Activated T-helper 1 cell treated with anti-CD3 and anti-CD28 coated beads, Interleukin-12 subunit alpha, Interleukin-12 subunit beta, Interleukin-2, Interleukin-4 antibody, amounts not matched to agents 30 ng/mL and 10 ng/mL and 1 ng/mL, durations not matched to agents 14 hours and 24 hours and 36 hours (primary cell): ENCODE measurements around the gene PLEKHA7. TPM values are rescaled to one million over a fixed set of nuclear protein-coding genes. Genes with fewer than 3 reads are reported as not detected.

ENCODE experiments used
- DNase-seq: peaks from one replicate; pipeline ENCODE4 v3.0.0; 2021; ENCODE audit warnings: low spot score
- H3K27ac Mint-ChIP-seq: one replicate; pipeline ENCODE4 v1.8.0; 2021; ENCODE audit warnings: mild to moderate bottlenecking, mixed read lengths
- H3K27me3 Mint-ChIP-seq: one replicate; pipeline ENCODE4 v1.8.0; 2022; ENCODE audit warnings: mild to moderate bottlenecking, moderate library complexity, mixed read lengths; ENCODE audit not compliant: insufficient read depth
- H3K36me3 Mint-ChIP-seq: one replicate; pipeline ENCODE4 v1.8.0; 2021; ENCODE audit warnings: low read depth, mixed read lengths
- H3K4me1 Mint-ChIP-seq: one replicate; pipeline ENCODE4 v1.8.0; 2021; ENCODE audit warnings: low read depth, mixed read lengths
- H3K4me3 Mint-ChIP-seq: one replicate; pipeline ENCODE4 v1.8.0; 2021; ENCODE audit warnings: mild to moderate bottlenecking, moderate library complexity, mixed read lengths
- H3K9me3 Mint-ChIP-seq: one replicate; pipeline ENCODE4 v1.8.0; 2021; ENCODE audit warnings: mixed read lengths
- intact Hi-C: fragments of 100-400 bp; cut with micrococcal nuclease; formaldehyde crosslinking; loops from one replicate; pipeline ENCODE4 v1.15.1; 2024
- total RNA-seq: library from RNA; stranded (reverse); gene quantifications from 2 replicates; pipeline ENCODE4 v1.2.3, GENCODE V29; 2022

The PLEKHA7 gene
- total RNA-seq, 1 donor from 2014 or later, result 10.3 TPM

GRCh38 chr11:16820324-16821092, 193.7 kb downstream of the PLEKHA7 start:
- DNase-seq, result peak; percentile 16
- no peak overlapping the region for H3K27ac Mint-ChIP-seq
- no peak overlapping the region for H3K4me3 Mint-ChIP-seq
- intact Hi-C loops, result loop anchor here (1.0 to 10.0 kb wide), 8 partner anchors 35 to 682 kb away; partner anchors contain the start of genes PIK3C2A and RPS13
- H3K27me3 Mint-ChIP-seq, result peaks cover 3% of the 10 kb centered on the region
- H3K9me3 Mint-ChIP-seq, result no peaks in the 10 kb centered on the region
- peaks cover 12% of the 10 kb centered on the region for H3K4me1 Mint-ChIP-seq
- H3K36me3 Mint-ChIP-seq, result no peaks in the 10 kb centered on the region

GRCh38 chr11:16818284-16818683, 195.9 kb downstream of the PLEKHA7 start:
- no peak overlapping the region for H3K4me3 Mint-ChIP-seq
- no peak overlapping the region for H3K27ac Mint-ChIP-seq
- H3K36me3 Mint-ChIP-seq, result no peaks in the 10 kb centered on the region
- peaks cover 12% of the 10 kb centered on the region for H3K4me1 Mint-ChIP-seq
- intact Hi-C loops, result no loop called here
- H3K27me3 Mint-ChIP-seq, result peaks cover 3% of the 10 kb centered on the region
- DNase-seq, result no peak
- H3K9me3 Mint-ChIP-seq, result no peaks in the 10 kb centered on the region

GRCh38 chr11:16817351-16817750, 196.9 kb downstream of the PLEKHA7 start:
- no peak overlapping the region for H3K27ac Mint-ChIP-seq
- no peaks in the 10 kb centered on the region for H3K36me3 Mint-ChIP-seq
- peaks cover 12% of the 10 kb centered on the region for H3K4me1 Mint-ChIP-seq
- no peak for DNase-seq
- H3K4me3 Mint-ChIP-seq, result no peak overlapping the region
- no peaks in the 10 kb centered on the region for H3K9me3 Mint-ChIP-seq
- peaks cover 3% of the 10 kb centered on the region for H3K27me3 Mint-ChIP-seq
- intact Hi-C loops, result no loop called here

GRCh38 chr11:16816358-16817270, 197.6 kb downstream of the PLEKHA7 start:
- no peak overlapping the region for H3K4me3 Mint-ChIP-seq
- intact Hi-C loops, result no loop called here
- no peaks in the 10 kb centered on the region for H3K27me3 Mint-ChIP-seq
- no peak overlapping the region for H3K27ac Mint-ChIP-seq
- DNase-seq, result no peak
- no peaks in the 10 kb centered on the region for H3K9me3 Mint-ChIP-seq
- H3K4me1 Mint-ChIP-seq, result peaks cover 12% of the 10 kb centered on the region
- no peaks in the 10 kb centered on the region for H3K36me3 Mint-ChIP-seq

- DNase-seq, result no peak
- Mint-ChIP-seq H3K27ac (no peak overlapping the region), H3K9me3 (no peaks in the 10 kb centered on the region), H3K36me3 (no peaks in the 10 kb centered on the region), H3K4me1 (peaks cover under 1% of the 10 kb centered on the region), H3K27me3 (no peaks in the 10 kb centered on the region), H3K4me3 (no peak overlapping the region)
- intact Hi-C loops, result no loop called here
Observed at GRCh38 chr11:16815047-16815767, 199.0 kb downstream of the PLEKHA7 start.

GRCh38 chr11:16814410-16815046, 199.7 kb downstream of the PLEKHA7 start:
- no peak for DNase-seq
- no peak overlapping the region for H3K4me3 Mint-ChIP-seq
- H3K36me3 Mint-ChIP-seq, result no peaks in the 10 kb centered on the region
- no peaks in the 10 kb centered on the region for H3K4me1 Mint-ChIP-seq
- intact Hi-C loops, result no loop called here
- no peak overlapping the region for H3K27ac Mint-ChIP-seq
- no peaks in the 10 kb centered on the region for H3K27me3 Mint-ChIP-seq
- H3K9me3 Mint-ChIP-seq, result no peaks in the 10 kb centered on the region

- no peak overlapping the region for H3K4me3 Mint-ChIP-seq
- no peak for DNase-seq
- H3K4me1 Mint-ChIP-seq, result no peaks in the 10 kb centered on the region
- no peaks in the 10 kb centered on the region for H3K27me3 Mint-ChIP-seq
- no peaks in the 10 kb centered on the region for H3K9me3 Mint-ChIP-seq
- no peaks in the 10 kb centered on the region for H3K36me3 Mint-ChIP-seq
- no peak overlapping the region for H3K27ac Mint-ChIP-seq
- intact Hi-C loops, result no loop called here
Observed at GRCh38 chr11:16813126-16813525, 201.1 kb downstream of the PLEKHA7 start.

GRCh38 chr11:16812274-16812673, 201.9 kb downstream of the PLEKHA7 start:
- no peak overlapping the region for H3K4me3 Mint-ChIP-seq
- no peaks in the 10 kb centered on the region for H3K4me1 Mint-ChIP-seq
- H3K9me3 Mint-ChIP-seq, result no peaks in the 10 kb centered on the region
- DNase-seq, result no peak
- no peaks in the 10 kb centered on the region for H3K27me3 Mint-ChIP-seq
- intact Hi-C loops, result no loop called here
- no peak overlapping the region for H3K27ac Mint-ChIP-seq
- H3K36me3 Mint-ChIP-seq, result no peaks in the 10 kb centered on the region

- no peaks in the 10 kb centered on the region for H3K4me1 Mint-ChIP-seq
- H3K27me3 Mint-ChIP-seq, result no peaks in the 10 kb centered on the region
- intact Hi-C loops, result no loop called here
Observed at GRCh38 chr11:16811136-16812020, 202.8 kb downstream of the PLEKHA7 start.

GRCh38 chr11:16809886-16810668, 204.1 kb downstream of the PLEKHA7 start:
- no peaks in the 10 kb centered on the region for H3K27me3 Mint-ChIP-seq

More at GRCh38 chr11:16811136-16812020, 202.8 kb downstream of the PLEKHA7 start:
- Mint-ChIP-seq H3K4me3 (no peak overlapping the region), H3K9me3 (no peaks in the 10 kb centered on the region), H3K27ac (no peak overlapping the region), H3K36me3 (no peaks in the 10 kb centered on the region)
- no peak for DNase-seq

GRCh38 chr11:16807306-16807705, 206.9 kb downstream of the PLEKHA7 start:
- no peaks in the 10 kb centered on the region for H3K36me3 Mint-ChIP-seq
- H3K27me3 Mint-ChIP-seq, result no peaks in the 10 kb centered on the region
- H3K27ac Mint-ChIP-seq, result no peak overlapping the region
- H3K4me1 Mint-ChIP-seq, result no peaks in the 10 kb centered on the region
- H3K9me3 Mint-ChIP-seq, result no peaks in the 10 kb centered on the region
- DNase-seq, result no peak
- intact Hi-C loops, result no loop called here
- no peak overlapping the region for H3K4me3 Mint-ChIP-seq

More at GRCh38 chr11:16809886-16810668, 204.1 kb downstream of the PLEKHA7 start:
- Mint-ChIP-seq H3K36me3 (no peaks in the 10 kb centered on the region), H3K4me1 (no peaks in the 10 kb centered on the region), H3K4me3 (no peak overlapping the region), H3K27ac (no peak overlapping the region), H3K9me3 (no peaks in the 10 kb centered on the region)
- no peak for DNase-seq
- intact Hi-C loops, result no loop called here
